Measurements from ENCODE around the gene PRPF19. TPM values are rescaled to one million over a fixed set of nuclear protein-coding genes. Genes with fewer than 3 reads are reported as not detected.

Gene PRPF19
- total and polyA plus RNA-seq, 2 experiments from 2014 or later = 17.0 to 58.8 TPM

- Histone ChIP-seq H3K4me1 (ENCODE audit: low read depth) (peaks cover 10% of the 10 kb centered on the region), H3K27me3 (peaks cover 20% of the 10 kb centered on the region), H3K36me3 (no peaks in the 10 kb centered on the region), H3K4me3 (no peak overlapping the region), H3K27ac (no peak overlapping the region), H3K9me3 (ENCODE audit: low read depth) (no peaks in the 10 kb centered on the region)
- TF ChIP-seq CTCF (IDR thresholded peaks at IDR 0.05; ENCODE audit: low read depth, low read length) = no peak
- no peak for DNase-seq (ENCODE audit: low read depth in 1 of 2, low spot score in 1 of 2)
Observed at GRCh38 chr11:60908803-60909202, 2.4 kb upstream of the PRPF19 start.

- peaks cover 5% of the 10 kb centered on the region for H3K4me1 ChIP-seq (ENCODE audit: low read depth)
- peak overlapping the region; percentile 92 for H3K27ac ChIP-seq
- peak in 1 of 2 donors; percentile 29 for DNase-seq (ENCODE audit: low read depth in 1 of 2, low spot score in 1 of 2)
- H3K9me3 ChIP-seq (ENCODE audit: low read depth) = no peaks in the 10 kb centered on the region
- H3K27me3 ChIP-seq = peaks cover 20% of the 10 kb centered on the region
- peak overlapping the region; percentile 63 for H3K4me3 ChIP-seq
- H3K36me3 ChIP-seq = peaks cover 3% of the 10 kb centered on the region
- TF ChIP-seq CTCF (IDR thresholded peaks at IDR 0.05; ENCODE audit: low read depth, low read length) = no peak
Observed at GRCh38 chr11:60905551-60906113, 753 bp downstream of the PRPF19 start.

- H3K27ac ChIP-seq = no peak overlapping the region
- H3K36me3 ChIP-seq = peaks cover 9% of the 10 kb centered on the region
- H3K27me3 ChIP-seq = peaks cover 20% of the 10 kb centered on the region
- H3K4me1 ChIP-seq (ENCODE audit: low read depth) = peaks cover 5% of the 10 kb centered on the region
- no peak overlapping the region for H3K4me3 ChIP-seq
- DNase-seq (ENCODE audit: low read depth in 1 of 2, low spot score in 1 of 2) = no peak
- no peaks in the 10 kb centered on the region for H3K9me3 ChIP-seq (ENCODE audit: low read depth)
- TF ChIP-seq CTCF (IDR thresholded peaks at IDR 0.05; ENCODE audit: low read depth, low read length) = no peak
Observed at GRCh38 chr11:60905047-60905446, 1.3 kb downstream of the PRPF19 start.

- Histone ChIP-seq H3K9me3 (ENCODE audit: low read depth) (no peaks in the 10 kb centered on the region), H3K36me3 (peaks cover 28% of the 10 kb centered on the region), H3K4me1 (ENCODE audit: low read depth) (peaks cover 5% of the 10 kb centered on the region), H3K27me3 (peaks cover under 1% of the 10 kb centered on the region), H3K4me3 (no peak overlapping the region), H3K27ac (no peak overlapping the region)
- TF ChIP-seq CTCF (IDR thresholded peaks at IDR 0.05; ENCODE audit: low read depth, low read length) = no peak
- no peak for DNase-seq (ENCODE audit: low read depth in 1 of 2, low spot score in 1 of 2)
Observed at GRCh38 chr11:60902625-60903024, 3.8 kb downstream of the PRPF19 start.

GRCh38 chr11:60900673-60901404 lies 5.5 kb downstream of the PRPF19 start:
- Histone ChIP-seq H3K36me3 (peaks cover 44% of the 10 kb centered on the region), H3K27ac (no peak overlapping the region), H3K4me3 (no peak overlapping the region), H3K4me1 (ENCODE audit: low read depth) (peaks cover 5% of the 10 kb centered on the region), H3K27me3 (no peaks in the 10 kb centered on the region), H3K9me3 (ENCODE audit: low read depth) (no peaks in the 10 kb centered on the region)
- DNase-seq (ENCODE audit: low read depth in 1 of 2, low spot score in 1 of 2) = no peak
- no peak for TF ChIP-seq CTCF (IDR thresholded peaks at IDR 0.05; ENCODE audit: low read depth, low read length)
